HG03159 (cell line): ENCODE results near the gene PTBP2.
"Not testable (repeated sequence)": the region's sequence is repeated elsewhere in the genome, so short reads cannot be mapped to it uniquely, and the experiment has no call there.

Source experiments
- ATAC-seq: cut with Tn5 transposase; IDR thresholded peaks from one replicate; pipeline ENCODE4 v1.9.1; 2021; ENCODE audit warnings: mild to moderate bottlenecking, moderate library complexity; ENCODE audit not compliant: unreplicated experiment

Gene PTBP2

GRCh38 chr1:96730574-96731298 lies 9.2 kb downstream of the PTBP2 start:
- ATAC-seq = no peak

DNA sequence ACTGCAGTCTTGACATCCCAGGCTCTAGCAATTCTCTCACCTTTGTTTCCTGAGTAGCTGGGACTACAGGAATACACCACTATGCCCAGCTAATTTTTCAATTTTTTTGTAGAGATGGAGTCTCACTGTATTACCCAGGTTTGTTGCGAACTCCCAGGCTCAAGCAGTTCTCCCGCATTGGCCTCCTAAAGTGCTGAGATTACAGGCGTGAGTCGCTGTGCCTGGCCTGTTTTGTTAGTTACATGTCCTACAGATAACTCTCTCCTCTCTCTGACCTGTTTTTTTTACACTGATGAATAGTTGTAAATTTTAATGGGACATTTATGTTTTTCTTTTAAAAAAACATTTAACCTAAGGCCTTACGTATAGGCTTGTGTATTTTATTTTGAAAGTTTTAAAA lies 19.8 kb downstream of the PTBP2 start:
- no peak for ATAC-seq

DNA sequence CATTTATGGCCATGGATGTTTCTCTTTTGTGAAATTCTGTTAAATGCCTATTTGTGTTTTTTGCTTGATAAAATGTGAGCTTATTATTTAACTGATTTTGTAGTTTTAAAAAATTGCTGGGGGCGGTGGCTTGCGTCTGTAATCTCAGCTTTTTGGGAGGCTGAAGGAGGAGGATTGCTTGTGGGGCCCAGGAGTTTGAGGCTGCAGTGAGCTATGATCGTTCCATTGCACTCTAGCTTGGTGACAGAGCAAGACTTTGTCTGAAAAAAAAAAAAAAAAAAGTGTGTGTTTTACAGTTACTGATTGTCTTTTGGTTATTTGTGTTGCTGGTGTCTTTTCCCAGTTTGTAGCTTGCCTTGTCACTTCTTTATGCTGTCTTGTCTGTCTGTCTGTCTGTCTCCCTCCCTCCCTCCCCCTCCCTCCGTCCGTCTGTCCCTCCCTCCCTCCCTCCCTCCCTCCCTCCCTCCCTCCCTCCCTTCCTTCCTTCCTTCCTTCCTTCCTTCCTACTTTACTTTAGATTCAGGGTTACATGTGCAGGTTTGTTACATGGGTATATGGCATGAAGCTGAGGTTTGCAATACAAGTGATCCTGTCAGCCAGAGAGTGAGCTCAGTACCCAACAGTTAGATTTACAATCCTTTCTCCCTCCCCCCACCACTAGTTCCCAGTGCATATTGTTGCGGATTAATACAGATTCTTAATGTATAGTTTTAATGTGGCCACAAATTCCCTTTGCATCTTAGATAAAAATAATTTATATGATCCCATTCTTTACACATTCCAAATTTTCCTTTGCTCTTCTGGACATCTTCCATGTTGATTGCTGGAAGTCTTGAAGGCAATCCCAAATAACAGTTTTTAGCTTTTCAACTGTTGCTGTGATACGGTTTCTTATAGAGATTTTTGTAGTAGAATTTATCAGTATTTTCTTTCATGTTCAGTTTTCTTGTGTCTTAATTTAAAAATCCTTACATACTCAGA lies 25.1 kb downstream of the PTBP2 start:
- ATAC-seq = no peak

DNA sequence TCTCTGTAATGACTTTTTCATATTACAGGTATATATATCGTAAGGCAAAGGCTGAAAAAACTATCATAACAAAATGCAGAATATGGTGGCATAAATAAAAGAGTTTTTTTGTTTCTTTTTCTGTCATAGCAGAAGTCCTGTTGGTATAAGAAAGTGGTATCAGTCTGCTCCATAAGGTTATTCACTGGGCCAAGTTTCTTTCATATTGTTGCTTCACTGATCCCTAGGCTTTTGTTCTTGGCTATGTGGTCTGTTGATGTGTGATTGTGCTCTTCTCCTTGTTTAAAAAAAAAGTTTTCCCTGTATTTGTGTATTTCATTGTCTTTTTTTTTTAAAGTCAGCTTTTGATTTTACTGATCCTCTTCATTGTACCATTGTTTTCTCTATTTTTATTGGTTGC lies 26.0 kb downstream of the PTBP2 start:
- no peak for ATAC-seq

DNA sequence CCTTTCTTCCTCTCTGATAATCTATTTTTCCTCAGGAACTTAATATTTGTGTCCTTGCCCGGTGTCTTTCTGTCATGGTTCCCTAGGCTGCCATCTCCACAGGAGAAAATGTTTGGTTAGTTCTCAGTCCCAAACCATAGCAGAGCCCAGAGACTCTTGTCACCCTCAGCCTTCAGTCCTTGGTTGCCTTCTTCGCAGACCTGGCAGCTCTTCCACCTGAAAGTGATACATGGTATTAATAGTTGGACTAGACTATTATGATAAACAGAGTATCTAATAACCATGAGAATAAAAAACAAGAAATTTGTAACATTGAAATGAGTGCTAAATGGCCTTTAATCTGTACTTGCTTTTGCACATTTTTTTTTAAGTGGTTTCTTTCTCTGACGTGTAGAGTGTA lies 26.5 kb downstream of the PTBP2 start:
- no peak for ATAC-seq

GRCh38 chr1:96749618-96750017 lies 28.0 kb downstream of the PTBP2 start:
- ATAC-seq = no peak

- ATAC-seq = no peak
Measured at GRCh38 chr1:96752394-96752793, 30.8 kb downstream of the PTBP2 start.

DNA sequence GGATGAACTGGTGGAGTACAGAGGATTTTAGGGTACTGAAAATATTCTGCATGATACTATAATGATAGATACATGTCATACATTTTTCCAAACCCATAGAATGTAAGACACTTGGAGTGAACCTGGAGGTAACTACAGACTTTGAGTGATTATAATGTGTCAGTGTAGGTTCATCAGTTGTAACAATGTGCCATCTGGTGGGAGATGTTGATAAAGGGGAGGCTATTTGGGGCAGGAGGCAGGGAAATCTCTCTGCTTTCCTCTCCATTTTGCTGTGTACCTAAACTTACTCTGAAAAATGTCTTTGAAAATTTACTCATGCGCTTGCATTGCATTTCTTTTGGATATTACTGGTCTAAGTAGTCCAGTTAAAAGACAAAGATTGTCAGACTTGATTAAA lies 35.2 kb downstream of the PTBP2 start:
- ATAC-seq = no peak

DNA sequence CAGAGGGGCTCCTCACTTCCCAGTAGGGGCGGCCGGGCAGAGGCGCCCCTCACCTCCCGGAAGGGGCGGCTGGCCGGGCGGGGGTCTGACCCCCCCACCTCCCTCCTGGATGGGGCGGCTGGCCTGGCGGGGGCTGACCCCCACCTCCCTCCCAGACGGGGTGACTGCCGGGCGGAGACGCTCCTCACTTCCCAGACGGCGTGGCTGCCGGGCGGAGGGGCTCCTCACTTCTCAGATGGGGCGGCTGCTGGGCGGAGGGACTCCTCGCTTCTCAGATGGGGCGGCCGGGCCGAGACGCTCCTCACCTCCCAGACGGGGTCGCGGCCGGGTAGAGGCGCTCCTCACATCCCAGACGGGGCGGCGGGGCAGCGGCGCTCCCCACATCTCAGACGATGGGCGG lies 41.0 kb downstream of the PTBP2 start:
- ATAC-seq = not testable (repeated sequence)

GRCh38 chr1:96763514-96763913 lies 41.9 kb downstream of the PTBP2 start:
- ATAC-seq = no peak

- no peak for ATAC-seq
Measured at GRCh38 chr1:96764469-96764868, 42.9 kb downstream of the PTBP2 start.

- no peak for ATAC-seq
Measured at GRCh38 chr1:96771847-96772246, 50.3 kb downstream of the PTBP2 start.

DNA sequence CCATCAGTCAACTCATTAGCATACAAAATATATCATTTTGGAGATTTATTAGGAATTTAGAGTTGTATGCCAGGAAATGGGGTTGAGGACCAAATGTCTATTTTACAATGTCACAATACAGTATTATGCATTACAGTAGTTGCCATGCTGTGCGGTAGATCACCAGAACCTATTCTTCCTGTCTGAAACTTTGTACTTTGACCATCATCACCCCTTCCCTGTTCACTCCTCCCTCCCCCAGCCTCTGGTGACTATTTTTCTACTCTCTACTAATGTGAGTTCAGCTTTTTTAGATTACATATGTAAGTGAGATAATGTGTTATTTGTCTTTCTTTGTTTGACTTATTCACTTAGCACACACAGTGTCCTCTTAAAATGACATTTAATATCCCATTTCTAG lies 50.8 kb downstream of the PTBP2 start:
- no peak for ATAC-seq

- no peak for ATAC-seq
Measured at GRCh38 chr1:96772972-96773371, 51.4 kb downstream of the PTBP2 start.

DNA sequence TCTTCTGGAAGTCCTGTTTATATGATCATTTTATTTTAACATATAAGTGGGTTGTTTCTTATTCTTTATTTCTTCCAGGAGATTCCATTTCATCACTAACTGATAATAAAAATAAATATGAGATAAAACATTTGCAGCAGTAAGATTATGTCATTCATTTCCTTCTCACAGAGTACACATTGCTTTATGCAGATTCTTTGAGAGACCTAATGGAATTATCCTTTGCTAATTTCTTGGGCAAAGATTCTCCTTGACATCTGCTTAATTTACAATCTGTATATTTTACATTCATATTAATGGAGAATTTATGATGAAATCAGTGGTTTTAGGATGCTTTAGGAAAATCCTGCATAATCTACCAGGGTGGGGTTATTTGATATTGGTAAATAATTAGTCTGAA lies 60.6 kb downstream of the PTBP2 start:
- no peak for ATAC-seq

GRCh38 chr1:96782856-96783255 lies 61.3 kb downstream of the PTBP2 start:
- ATAC-seq = no peak

GRCh38 chr1:96790599-96790998 lies 69.0 kb downstream of the PTBP2 start:
- ATAC-seq = no peak

DNA sequence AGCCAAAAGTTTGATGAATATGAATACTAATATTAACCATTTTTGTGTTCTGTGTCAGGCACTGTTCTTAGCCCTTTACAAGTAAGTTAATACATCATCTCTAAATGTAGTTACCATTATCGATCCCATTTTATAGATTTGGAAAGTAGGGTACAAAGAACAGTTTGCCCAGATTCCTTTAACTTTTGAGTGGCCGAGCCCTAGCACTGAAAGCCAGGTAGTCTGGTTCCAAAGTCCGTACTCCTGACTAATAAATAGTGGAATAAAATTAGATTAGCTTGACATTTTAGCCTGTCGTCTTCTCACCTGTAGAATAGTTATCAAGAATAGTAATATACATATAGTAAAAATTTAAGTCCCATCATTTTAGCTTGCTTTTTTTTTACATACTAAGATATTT lies 70.6 kb downstream of the PTBP2 start:
- ATAC-seq = no peak

DNA sequence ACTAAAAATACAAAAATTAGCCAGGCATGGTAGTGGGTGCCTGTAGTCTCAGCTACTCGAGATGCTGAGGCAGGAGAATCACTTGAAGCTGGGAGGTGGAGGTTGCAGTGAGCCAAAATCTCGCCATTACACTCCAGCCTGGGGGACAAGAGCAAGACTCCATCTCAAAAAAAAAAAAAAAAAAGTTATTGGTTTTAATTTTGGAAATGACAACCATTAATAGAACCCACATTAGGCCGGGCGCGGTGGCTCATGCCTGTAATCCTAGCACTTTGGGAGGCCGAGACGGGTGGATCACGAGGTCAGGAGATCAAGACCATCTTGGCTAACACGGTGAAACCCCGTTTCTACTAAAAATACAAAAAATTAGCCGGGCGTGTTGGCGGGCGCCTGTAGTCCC lies 80.1 kb downstream of the PTBP2 start:
- ATAC-seq = not testable (repeated sequence)

DNA sequence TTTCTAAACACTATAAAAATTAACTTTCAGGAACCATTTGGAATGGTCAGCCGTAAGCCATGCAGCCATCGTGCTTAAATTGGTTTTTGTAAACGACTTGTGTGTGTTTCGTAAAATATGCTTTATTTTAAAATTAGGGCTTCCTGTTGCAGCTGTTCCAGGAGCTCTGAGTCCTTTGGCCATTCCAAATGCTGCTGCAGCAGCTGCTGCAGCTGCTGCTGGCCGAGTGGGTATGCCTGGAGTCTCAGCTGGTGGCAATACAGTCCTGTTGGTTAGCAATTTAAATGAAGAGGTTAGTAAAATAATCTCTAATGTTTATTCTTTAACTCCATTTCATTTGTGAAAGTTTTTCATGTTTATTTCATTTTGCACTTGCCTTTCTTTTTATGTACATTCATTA lies 83.1 kb downstream of the PTBP2 start:
- ATAC-seq = no peak

- ATAC-seq = no peak
Measured at GRCh38 chr1:96808191-96808590, 86.6 kb downstream of the PTBP2 start.

- no peak for ATAC-seq
Measured at GRCh38 chr1:96815914-96816313, 94.3 kb downstream of the PTBP2 start.
